Cardiac muscle cell (in vitro differentiated cells and primary cell): ENCODE measurements around the gene PDX1. TPM values are rescaled to one million over a fixed set of nuclear protein-coding genes. Genes with fewer than 3 reads are reported as not detected.

ENCODE experiments used
- DNase-seq, 2 donors: peaks; one replicate each; pipeline versions ENCODE4 v3.0.0 to v3.0.0-alpha.2; 2010 to 2017; ENCODE audit warnings: low read depth in 1 of 2, low spot score in 1 of 2
- H3K27ac ChIP-seq: fragments of 200-600 bp; sonication (generic); 2 replicates; pipeline ENCODE4 v1.5.1; 2016
- H3K27me3 ChIP-seq: fragments of 200-600 bp; sonication (generic); 2 replicates; pipeline ENCODE4 v1.6.0; 2016; ENCODE audit warnings: control low read depth
- H3K36me3 ChIP-seq: fragments of 200-600 bp; sonication (generic); 2 replicates; pipeline ENCODE4 v1.5.1; 2016; ENCODE audit warnings: control low read depth
- H3K4me1 ChIP-seq: fragments of 200-600 bp; sonication (generic); 2 replicates; pipeline ENCODE4 v1.8.1; 2017; ENCODE audit warnings: low read depth, mild to moderate bottlenecking, mixed run types
- H3K4me3 ChIP-seq: fragments of 200-600 bp; sonication (generic); 2 replicates; pipeline ENCODE4 v1.5.1; 2016; ENCODE audit warnings: mild to moderate bottlenecking
- H3K9me3 ChIP-seq: fragments of 200-600 bp; sonication (generic); 2 replicates; pipeline ENCODE4 v1.5.1; 2017; ENCODE audit warnings: low read depth, mild to moderate bottlenecking, control low read depth
- CTCF ChIP-seq: IDR thresholded peaks from 2 replicates; pipeline ENCODE4 v1.5.1; 2012; ENCODE audit warnings: low read depth, mild to moderate bottlenecking, low read length
- polyA plus RNA-seq: library from polyadenylated mRNA; unstranded; fragments of >200 nt; fragmentation: Nextera tagmentation; extraction: Ambion mirVana; gene quantifications from 2 replicates; pipeline ENCODE4 v1.2.1, GENCODE V29; 2016
- total RNA-seq: library from RNA; depleted of rRNA; stranded (reverse); fragments of >200 nt; gene quantifications from 2 replicates; pipeline ENCODE4 v1.2.3, GENCODE V29; 2016

Gene PDX1
- total and polyA plus RNA-seq, 2 experiments from 2014 or later: not detected

- Histone ChIP-seq H3K4me3 (no peak overlapping the region), H3K4me1 (no peaks in the 10 kb centered on the region), H3K27me3 (peaks cover 100% of the 10 kb centered on the region), H3K27ac (no peak overlapping the region), H3K36me3 (no peaks in the 10 kb centered on the region), H3K9me3 (no peaks in the 10 kb centered on the region)
- no peak for TF ChIP-seq CTCF
- DNase-seq: no peak
Observed at GRCh38 chr13:27965740-27966640, 46.2 kb downstream of the PDX1 start.

- no peaks in the 10 kb centered on the region for H3K4me1 ChIP-seq
- no peak overlapping the region for H3K27ac ChIP-seq
- peaks cover 100% of the 10 kb centered on the region for H3K27me3 ChIP-seq
- no peak for TF ChIP-seq CTCF
- no peak for DNase-seq
- no peaks in the 10 kb centered on the region for H3K36me3 ChIP-seq
- no peaks in the 10 kb centered on the region for H3K9me3 ChIP-seq
- no peak overlapping the region for H3K4me3 ChIP-seq
Observed at GRCh38 chr13:27966641-27967202, 46.9 kb downstream of the PDX1 start.

- Histone ChIP-seq H3K27ac (no peak overlapping the region), H3K27me3 (peaks cover 100% of the 10 kb centered on the region), H3K9me3 (no peaks in the 10 kb centered on the region), H3K4me1 (no peaks in the 10 kb centered on the region), H3K4me3 (no peak overlapping the region), H3K36me3 (no peaks in the 10 kb centered on the region)
- TF ChIP-seq CTCF: no peak
- DNase-seq: no peak
Observed at GRCh38 chr13:27967203-27967735, 47.5 kb downstream of the PDX1 start.

- H3K9me3 ChIP-seq: no peaks in the 10 kb centered on the region
- H3K4me1 ChIP-seq: no peaks in the 10 kb centered on the region
- no peaks in the 10 kb centered on the region for H3K36me3 ChIP-seq
- no peak overlapping the region for H3K27ac ChIP-seq
- H3K27me3 ChIP-seq: peaks cover 100% of the 10 kb centered on the region
- DNase-seq: no peak
- H3K4me3 ChIP-seq: no peak overlapping the region
- TF ChIP-seq CTCF: no peak
Observed at GRCh38 chr13:27967736-27968315, 48.0 kb downstream of the PDX1 start.

- TF ChIP-seq CTCF: no peak
- no peaks in the 10 kb centered on the region for H3K9me3 ChIP-seq
- H3K4me1 ChIP-seq: no peaks in the 10 kb centered on the region
- DNase-seq: no peak
- peaks cover 100% of the 10 kb centered on the region for H3K27me3 ChIP-seq
- peak overlapping the region; percentile 9 for H3K4me3 ChIP-seq
- no peak overlapping the region for H3K27ac ChIP-seq
- H3K36me3 ChIP-seq: no peaks in the 10 kb centered on the region
Observed at GRCh38 chr13:27968316-27969081, 48.7 kb downstream of the PDX1 start.
